HEK293T (cell line): ENCODE measurements around the gene FNDC11.

Source experiments
- BHLHE40 ChIP-seq: fragments of 450-650 bp; IDR thresholded peaks from 2 replicates; pipeline ENCODE4 v1.6.1; 2016; ENCODE audit warnings: mild to moderate bottlenecking, moderate library complexity, borderline replicate concordance
- ELF4 ChIP-seq: fragments of 450-650 bp; IDR thresholded peaks from 2 replicates; pipeline ENCODE4 v1.6.1; 2017; ENCODE audit warnings: antibody characterized with exemption
- FOXA1 ChIP-seq: fragments of 450-650 bp; IDR thresholded peaks from 2 replicates; pipeline ENCODE4 v1.6.1; 2016; ENCODE audit warnings: mild to moderate bottlenecking
- FOXM1 ChIP-seq: fragments of 450-650 bp; IDR thresholded peaks from 2 replicates; pipeline ENCODE4 v1.6.1; 2017; ENCODE audit warnings: mild to moderate bottlenecking, borderline replicate concordance
- HDGF ChIP-seq: fragments of 450-650 bp; IDR thresholded peaks from 2 replicates; pipeline ENCODE4 v1.6.1; 2017; ENCODE audit warnings: antibody characterized with exemption, borderline replicate concordance
- L3MBTL2 ChIP-seq: fragments of 450-650 bp; conservative IDR thresholded peaks from 2 replicates; pipeline ENCODE4 v1.6.1; 2016; ENCODE audit warnings: mild to moderate bottlenecking
- NFRKB ChIP-seq: fragments of 450-650 bp; IDR thresholded peaks from 2 replicates; pipeline ENCODE4 v1.6.1; 2016; ENCODE audit warnings: mild to moderate bottlenecking, moderate library complexity
- PKNOX1 ChIP-seq: fragments of 450-650 bp; IDR thresholded peaks from 2 replicates; pipeline ENCODE4 v1.6.1; 2016
- SP1 ChIP-seq: fragments of 450-650 bp; IDR thresholded peaks from 2 replicates; pipeline ENCODE4 v1.6.1; 2017
- SUZ12 ChIP-seq: fragments of 450-650 bp; IDR thresholded peaks from 2 replicates; pipeline ENCODE4 v1.6.1; 2016; ENCODE audit warnings: mild to moderate bottlenecking
- TARDBP ChIP-seq: fragments of 450-650 bp; IDR thresholded peaks from 2 replicates; pipeline ENCODE4 v1.6.1; 2016
- ZNF384 ChIP-seq: fragments of 450-650 bp; IDR thresholded peaks from 2 replicates; pipeline ENCODE4 v1.6.1; 2016

- no peak for TF ChIP-seq BHLHE40
- no peak for TF ChIP-seq L3MBTL2
- no peak for TF ChIP-seq ELF4
- no peak for TF ChIP-seq TARDBP
- no peak for TF ChIP-seq PKNOX1
- TF ChIP-seq FOXA1: no peak
- no peak for TF ChIP-seq SUZ12
- no peak for TF ChIP-seq NFRKB
- TF ChIP-seq HDGF: no peak
- TF ChIP-seq ZNF384: no peak
- no peak for TF ChIP-seq FOXM1
- TF ChIP-seq SP1: no peak
These were observed 26.8 kb upstream of the FNDC11 start for GRCh38 chr20:63527184-63527583.
